Adipose tissue (tissue), 3 donors: ENCODE measurements around the gene KCTD21. TPM values are rescaled to one million over a fixed set of nuclear protein-coding genes. Genes with fewer than 3 reads are reported as not detected.
A peak's percentile ranks its signal among the peaks of the same experiment; 100 is the strongest.
"Not testable (repeated sequence)": the region's sequence is repeated elsewhere in the genome, so short reads cannot be mapped to it uniquely, and the experiment has no call there.

ENCODE experiments used
- H3K27ac ChIP-seq: one replicate; pipeline ENCODE4 v1.5.1; 2013; ENCODE audit warnings: low read depth, low read length
- WGBS, 3 donors: extraction: QIAGEN DNeasy Blood & Tissue Kit; methylation state at CpG; one replicate each; pipeline ENCODE4 v1.1.7; 2013; 5-methylcytosine and 5-hydroxymethylcytosine counted together
- polyA plus RNA-seq, 3 donors: library from polyadenylated mRNA; stranded (reverse); fragments of 200-250 nt; gene quantifications; one replicate each; pipeline ENCODE4 v1.2.3, GENCODE V29; 2013
- donor health status: healthy with polysubstance abuse.
- donor health status: Bipolar disorder and iron deficiency.
- donor health status: healthy.

Gene KCTD21
- polyA plus RNA-seq, 3 donors: 2.7 to 8.4 (median 7.6) TPM

- H3K27ac ChIP-seq: no peak overlapping the region
- WGBS, 3 donors: 68 to 78% (median 71%) methylated on average over 3 of the region's 3 CpGs
Measured at GRCh38 chr11:78190374-78190773, 1.9 kb upstream of the KCTD21 start.

- 31 to 53% (median 45%) methylated on average over 3 of the region's 3 CpGs for WGBS, 3 donors
Measured at GRCh38 chr11:78189851-78190250, 1.4 kb upstream of the KCTD21 start.

GRCh38 chr11:78189174-78189724 lies 823 bp upstream of the KCTD21 start:
- WGBS, 3 donors: 23 to 39% (median 36%) methylated on average over 18 of the region's 18 CpGs
- no peak overlapping the region for H3K27ac ChIP-seq

More at GRCh38 chr11:78189851-78190250, 1.4 kb upstream of the KCTD21 start:
- H3K27ac ChIP-seq: no peak overlapping the region

- H3K27ac ChIP-seq: peak overlapping the region; percentile 0
- 19 to 20% (median 19%) methylated on average over 31 of the region's 31 CpGs for WGBS, 3 donors
Measured at GRCh38 chr11:78187366-78188285, 800 bp downstream of the KCTD21 start.

- no peak overlapping the region for H3K27ac ChIP-seq
- WGBS, 3 donors: 61 to 89% (median 65%) methylated on average over 2 of the region's 2 CpGs
Measured at GRCh38 chr11:78181185-78181584, 7.2 kb downstream of the KCTD21 start.

- 88 to 98% (median 88%) methylated on average over 4 of the region's 4 CpGs for WGBS, 3 donors
- H3K27ac ChIP-seq: no peak overlapping the region
Measured at GRCh38 chr11:78180751-78181150, 7.7 kb downstream of the KCTD21 start.

- H3K27ac ChIP-seq: no peak overlapping the region
- WGBS, 3 donors: 90 to 95% (median 92%) methylated on average over 7 of the region's 7 CpGs
Measured at GRCh38 chr11:78179459-78180071, 8.9 kb downstream of the KCTD21 start.

- 87 to 92% (median 88%) methylated on average over 7 of the region's 7 CpGs for WGBS, 3 donors
- H3K27ac ChIP-seq: no peak overlapping the region
Measured at GRCh38 chr11:78177216-78177615, 11.2 kb downstream of the KCTD21 start.

- no peak overlapping the region for H3K27ac ChIP-seq
- 89 to 96% (median 95%) methylated on average over 10 of the region's 10 CpGs for WGBS, 3 donors
Measured at GRCh38 chr11:78176605-78177141, 11.8 kb downstream of the KCTD21 start.

- not testable (repeated sequence) for H3K27ac ChIP-seq
- 97 to 100% (median 98%) methylated on average over 3 of the region's 3 CpGs for WGBS, 3 donors
Measured at GRCh38 chr11:78175862-78176261, 12.6 kb downstream of the KCTD21 start.

GRCh38 chr11:78171951-78172350 lies 16.5 kb downstream of the KCTD21 start:
- 94 to 96% (median 95%) methylated on average over 6 of the region's 6 CpGs for WGBS, 3 donors
- no peak overlapping the region for H3K27ac ChIP-seq

GRCh38 chr11:78170874-78171549 lies 17.4 kb downstream of the KCTD21 start:
- no peak overlapping the region for H3K27ac ChIP-seq
- WGBS, 3 donors: 73 to 84% (median 82%) methylated on average over 7 of the region's 7 CpGs

GRCh38 chr11:78170413-78170812 lies 18.0 kb downstream of the KCTD21 start:
- WGBS, 3 donors: 90 to 94% (median 92%) methylated on average over 11 of the region's 11 CpGs
- no peak overlapping the region for H3K27ac ChIP-seq

- WGBS, 3 donors: 42 to 59% (median 49%) methylated on average over 17 of the region's 17 CpGs
Measured at GRCh38 chr11:78168539-78169477, 19.6 kb downstream of the KCTD21 start.

GRCh38 chr11:78166855-78167469 lies 21.5 kb downstream of the KCTD21 start:
- WGBS, 3 donors: 90 to 93% (median 92%) methylated on average over 6 of the region's 6 CpGs
- no peak overlapping the region for H3K27ac ChIP-seq

More at GRCh38 chr11:78168539-78169477, 19.6 kb downstream of the KCTD21 start:
- H3K27ac ChIP-seq: peak overlapping the region; percentile 61

- 92 to 98% (median 98%) methylated on average over 2 of the region's 2 CpGs for WGBS, 3 donors
- no peak overlapping the region for H3K27ac ChIP-seq
Measured at GRCh38 chr11:78164471-78164870, 24.0 kb downstream of the KCTD21 start.

- H3K27ac ChIP-seq: no peak overlapping the region
- 38 to 66% (median 45%) methylated on average over 2 of the region's 2 CpGs for WGBS, 3 donors
Measured at GRCh38 chr11:78163828-78164227, 24.6 kb downstream of the KCTD21 start.
